Skeletal muscle cell (primary cell): ENCODE data around the gene TMCC2.

Source experiments
- DNase-seq: peaks from one replicate; pipeline ENCODE4 v3.0.0-alpha.2; 2010; ENCODE audit warnings: low read depth
- H3K4me3 ChIP-seq: 2 replicates; pipeline ENCODE4 v1.5.1; 2011; ENCODE audit warnings: low read depth, mild to moderate bottlenecking, control low read depth, low read length, moderate library complexity

Gene TMCC2

GRCh38 chr1:205256951-205257625 lies 29.3 kb downstream of the TMCC2 start:
- no peak for DNase-seq
- no peak overlapping the region for H3K4me3 ChIP-seq

- no peak overlapping the region for H3K4me3 ChIP-seq
- DNase-seq = no peak
Measured at GRCh38 chr1:205257735-205258134, 30.0 kb downstream of the TMCC2 start.

GRCh38 chr1:205258261-205258691 lies 30.5 kb downstream of the TMCC2 start:
- no peak for DNase-seq

GRCh38 chr1:205258719-205259118 lies 31.0 kb downstream of the TMCC2 start:
- no peak for DNase-seq
- no peak overlapping the region for H3K4me3 ChIP-seq

More at GRCh38 chr1:205258261-205258691, 30.5 kb downstream of the TMCC2 start:
- no peak overlapping the region for H3K4me3 ChIP-seq

GRCh38 chr1:205259324-205259832 lies 31.6 kb downstream of the TMCC2 start:
- no peak for DNase-seq

GRCh38 chr1:205259998-205260397 lies 32.3 kb downstream of the TMCC2 start:
- no peak overlapping the region for H3K4me3 ChIP-seq
- no peak for DNase-seq

More at GRCh38 chr1:205259324-205259832, 31.6 kb downstream of the TMCC2 start:
- no peak overlapping the region for H3K4me3 ChIP-seq

GRCh38 chr1:205260948-205261732 lies 33.4 kb downstream of the TMCC2 start:
- DNase-seq = no peak
- no peak overlapping the region for H3K4me3 ChIP-seq

GRCh38 chr1:205261946-205262691 lies 34.4 kb downstream of the TMCC2 start:
- no peak for DNase-seq
- no peak overlapping the region for H3K4me3 ChIP-seq

GRCh38 chr1:205262731-205263171 lies 35.0 kb downstream of the TMCC2 start:
- no peak for DNase-seq
- H3K4me3 ChIP-seq = no peak overlapping the region

GRCh38 chr1:205263580-205264190 lies 35.9 kb downstream of the TMCC2 start:
- DNase-seq = no peak
- H3K4me3 ChIP-seq = no peak overlapping the region

- no peak overlapping the region for H3K4me3 ChIP-seq
- no peak for DNase-seq
Measured at GRCh38 chr1:205266611-205267305, 39.0 kb downstream of the TMCC2 start.

GRCh38 chr1:205267306-205267902 lies 39.7 kb downstream of the TMCC2 start:
- DNase-seq = no peak
- H3K4me3 ChIP-seq = no peak overlapping the region

- no peak overlapping the region for H3K4me3 ChIP-seq
- DNase-seq = no peak
Measured at GRCh38 chr1:205268846-205269680, 41.3 kb downstream of the TMCC2 start.

GRCh38 chr1:205269711-205270110 lies 42.0 kb downstream of the TMCC2 start:
- H3K4me3 ChIP-seq = no peak overlapping the region
- DNase-seq = no peak

GRCh38 chr1:205270271-205270670 lies 42.5 kb downstream of the TMCC2 start:
- DNase-seq = no peak
- H3K4me3 ChIP-seq = no peak overlapping the region

- no peak overlapping the region for H3K4me3 ChIP-seq
- DNase-seq = no peak
Measured at GRCh38 chr1:205270764-205271163, 43.0 kb downstream of the TMCC2 start.

- H3K4me3 ChIP-seq = no peak overlapping the region
- no peak for DNase-seq
Measured at GRCh38 chr1:205271277-205271676, 43.5 kb downstream of the TMCC2 start.

GRCh38 chr1:205271745-205272144 lies 44.0 kb downstream of the TMCC2 start:
- H3K4me3 ChIP-seq = no peak overlapping the region
- no peak for DNase-seq
